H9 (cell line): Measurements from ENCODE around the gene CRYBA2. TPM values are rescaled to one million over a fixed set of nuclear protein-coding genes. Genes with fewer than 3 reads are reported as not detected.

ENCODE experiments used
- DNase-seq: peaks from one replicate; pipeline ENCODE4 v3.0.0-alpha.2; 2017
- H2AFZ ChIP-seq: one replicate; pipeline ENCODE4 v1.6.1; 2013; ENCODE audit warnings: mild to moderate bottlenecking, low read length, control low read depth, moderate library complexity
- H2AK5ac ChIP-seq: 2 replicates; pipeline ENCODE4 v1.6.1; 2013; ENCODE audit warnings: low read length, control low read depth, mixed read lengths; ENCODE audit not compliant: insufficient read length
- H2BK120ac ChIP-seq: one replicate; pipeline ENCODE4 v1.6.1; 2013; ENCODE audit warnings: low read depth, mild to moderate bottlenecking, low read length, control low read depth, inconsistent platforms; ENCODE audit not compliant: poor library complexity, severe bottlenecking
- H2BK12ac ChIP-seq: 2 replicates; pipeline ENCODE4 v1.6.1; 2013; ENCODE audit warnings: low read length, control low read depth, mixed read lengths, low read depth; ENCODE audit not compliant: insufficient read length
- H2BK15ac ChIP-seq: 2 replicates; pipeline ENCODE4 v1.6.1; 2013; ENCODE audit warnings: low read depth, low read length, control low read depth
- H2BK20ac ChIP-seq: one replicate; pipeline ENCODE4 v1.6.1; 2013; ENCODE audit warnings: low read depth, mild to moderate bottlenecking, low read length, control low read depth, inconsistent platforms; ENCODE audit not compliant: poor library complexity, severe bottlenecking
- H2BK5ac ChIP-seq: 2 replicates; pipeline ENCODE4 v1.6.1; 2013; ENCODE audit warnings: low read length, control low read depth, mixed read lengths; ENCODE audit not compliant: insufficient read length
- H3K14ac ChIP-seq: 2 replicates; pipeline ENCODE4 v1.6.1; 2013; ENCODE audit warnings: low read length, control low read depth; ENCODE audit not compliant: insufficient read depth
- H3K18ac ChIP-seq: 2 replicates; pipeline ENCODE4 v1.6.1; 2013; ENCODE audit warnings: low read depth, mild to moderate bottlenecking, mixed read lengths, low read length, control low read depth; ENCODE audit not compliant: insufficient read length
- H3K23ac ChIP-seq: 2 replicates; pipeline ENCODE4 v1.6.1; 2013; ENCODE audit warnings: low read length, control low read depth, mixed read lengths, low read depth; ENCODE audit not compliant: insufficient read length
- H3K23me2 ChIP-seq: 2 replicates; pipeline ENCODE4 v1.6.1; 2013; ENCODE audit warnings: low read depth, mild to moderate bottlenecking, mixed read lengths, low read length, control low read depth; ENCODE audit not compliant: insufficient read length, poor library complexity, severe bottlenecking
- H3K27ac ChIP-seq: 2 replicates; pipeline ENCODE4 v1.5.1; 2013; ENCODE audit warnings: low read length, control low read depth, mixed read lengths, low read depth; ENCODE audit not compliant: insufficient read length
- H3K27me3 ChIP-seq: 2 replicates; pipeline ENCODE4 v1.6.1; 2013; ENCODE audit warnings: low read length, control low read depth, inconsistent platforms; ENCODE audit not compliant: insufficient read depth
- H3K4ac ChIP-seq: 2 replicates; pipeline ENCODE4 v1.6.1; 2013; ENCODE audit warnings: low read depth, mild to moderate bottlenecking, control low read depth, inconsistent platforms, low read length, moderate library complexity
- H3K4me1 ChIP-seq: 2 replicates; pipeline ENCODE4 v1.6.1; 2013; ENCODE audit warnings: low read length, control low read depth, inconsistent platforms; ENCODE audit not compliant: insufficient read depth
- H3K4me2 ChIP-seq: 2 replicates; pipeline ENCODE4 v1.6.1; 2013; ENCODE audit warnings: low read length, control low read depth, mixed read lengths; ENCODE audit not compliant: insufficient read length, insufficient read depth
- H3K56ac ChIP-seq: 2 replicates; pipeline ENCODE4 v1.6.1; 2013; ENCODE audit warnings: low read depth, mild to moderate bottlenecking, mixed read lengths, low read length, control low read depth; ENCODE audit not compliant: insufficient read length
- H3K79me1 ChIP-seq: 2 replicates; pipeline ENCODE4 v1.6.1; 2013; ENCODE audit warnings: low read depth, mild to moderate bottlenecking, moderate library complexity, low read length, control low read depth, inconsistent platforms; ENCODE audit not compliant: insufficient read depth, poor library complexity, severe bottlenecking
- H3K79me2 ChIP-seq: 2 replicates; pipeline ENCODE4 v1.6.1; 2013; ENCODE audit warnings: low read length, control low read depth, inconsistent platforms; ENCODE audit not compliant: insufficient read depth
- H3K9ac ChIP-seq: 2 replicates; pipeline ENCODE4 v1.6.1; 2013; ENCODE audit warnings: low read length, control low read depth, mixed read lengths; ENCODE audit not compliant: insufficient read length; ENCODE audit errors: extremely low read depth
- H3K9me3 ChIP-seq: one replicate; pipeline ENCODE4 v1.6.1; 2013; ENCODE audit warnings: low read depth, low read length, inconsistent platforms; ENCODE audit not compliant: control insufficient read depth
- H3T11ph ChIP-seq: one replicate; pipeline ENCODE4 v1.6.1; 2013; ENCODE audit warnings: mild to moderate bottlenecking, low read length, control low read depth, inconsistent platforms
- H4K20me1 ChIP-seq: one replicate; pipeline ENCODE4 v1.6.1; 2013; ENCODE audit not compliant: control insufficient read depth, insufficient read length, insufficient read depth
- H4K5ac ChIP-seq: 2 replicates; pipeline ENCODE4 v1.6.1; 2013; ENCODE audit warnings: low read depth, mild to moderate bottlenecking, mixed read lengths, low read length, control low read depth; ENCODE audit not compliant: insufficient read length
- H4K8ac ChIP-seq: replicated peaks from 2 replicates; pipeline ENCODE4 v1.6.1; 2013; ENCODE audit warnings: low read length, control low read depth, mixed read lengths, low read depth; ENCODE audit not compliant: insufficient read length
- H4K91ac ChIP-seq: 2 replicates; pipeline ENCODE4 v1.6.1; 2013; ENCODE audit warnings: low read depth, mild to moderate bottlenecking, moderate library complexity, mixed read lengths, low read length, control low read depth; ENCODE audit not compliant: insufficient read length
- H3K27ac Mint-ChIP-seq, 3 experiments: 2 replicates in 2 of 3; 3 replicates in 1 of 3; pipeline ENCODE4 v1.8.0; 2020 to 2021; ENCODE audit warnings: mixed read lengths in 3 of 3, mild to moderate bottlenecking in 1 of 3, moderate library complexity in 1 of 3
- H3K27me3 Mint-ChIP-seq: 2 replicates; pipeline ENCODE4 v1.8.0; 2021; ENCODE audit warnings: low read depth, mild to moderate bottlenecking, moderate library complexity, mixed read lengths
- H3K36me3 Mint-ChIP-seq, 3 experiments: 2 replicates in 2 of 3; 3 replicates in 1 of 3; pipeline ENCODE4 v1.8.0; 2020 to 2021; ENCODE audit warnings: low read depth in 3 of 3, mixed read lengths in 3 of 3; ENCODE audit not compliant: insufficient read depth in 1 of 3
- H3K4me1 Mint-ChIP-seq, 2 experiments: 2 replicates each; pipeline ENCODE4 v1.8.0; 2020; ENCODE audit warnings: mixed read lengths in 2 of 2
- H3K4me3 Mint-ChIP-seq, 2 experiments: 2 replicates in 1 of 2; 3 replicates in 1 of 2; pipeline ENCODE4 v1.8.0; 2020 to 2021; ENCODE audit warnings: mild to moderate bottlenecking in 2 of 2, mixed read lengths in 2 of 2, moderate library complexity in 1 of 2
- H3K9me3 Mint-ChIP-seq, 2 experiments: 2 replicates in 1 of 2; 3 replicates in 1 of 2; pipeline ENCODE4 v1.8.0; 2020; ENCODE audit warnings: mild to moderate bottlenecking in 2 of 2, mixed read lengths in 2 of 2, moderate library complexity in 1 of 2
- CTCF ChIP-seq: fragments of 200-600 bp; sonication (generic); conservative IDR thresholded peaks from 3 replicates; pipeline ENCODE4 v1.8.0; 2021; ENCODE audit warnings: antibody characterized with exemption, mild to moderate bottlenecking
- WGBS: extraction: QIAGEN DNeasy Blood & Tissue Kit; methylation state at CpG from one replicate; pipeline ENCODE4 v1.1.7; 2013; ENCODE audit warnings: missing lambda C conversion rate, low lambda C conversion rate, mixed read lengths; ENCODE audit not compliant: insufficient read length; ENCODE audit errors: extremely low coverage; 5-methylcytosine and 5-hydroxymethylcytosine counted together
- total RNA-seq: library from RNA; stranded (reverse); gene quantifications from 2 replicates; pipeline ENCODE4 v1.2.1, GENCODE V29; 2021

The CRYBA2 gene
- total RNA-seq, 1 experiment from 2014 or later = not detected

- H2BK20ac ChIP-seq = no peak overlapping the region
- Mint-ChIP-seq H3K27ac (no peak overlapping the region; a peak in 1 of 7 replicates), H3K4me1 (peaks cover 4% of the 10 kb centered on the region in 2 experiments), H3K9me3 (no peaks in the 10 kb centered on the region), H3K4me3 (no peak overlapping the region), H3K27me3 (peaks cover 35% of the 10 kb centered on the region), H3K36me3 (no peaks in the 10 kb centered on the region)
- no peaks in the 10 kb centered on the region for H3K23me2 ChIP-seq
- no peak overlapping the region for H2BK5ac ChIP-seq
- TF ChIP-seq CTCF = no peak
- no peak overlapping the region for H2AFZ ChIP-seq
- no peak overlapping the region for H3T11ph ChIP-seq
- no peak overlapping the region for H4K5ac ChIP-seq
- no peaks in the 10 kb centered on the region for H3K79me2 ChIP-seq
- no peak overlapping the region for H3K14ac ChIP-seq
- H3K9me3 ChIP-seq = no peaks in the 10 kb centered on the region
- H3K18ac ChIP-seq = no peak overlapping the region
- H3K4me1 ChIP-seq = no peaks in the 10 kb centered on the region
- no peak overlapping the region for H3K9ac ChIP-seq
- no peaks in the 10 kb centered on the region for H3K79me1 ChIP-seq
- no peak overlapping the region for H3K4me2 ChIP-seq
- H4K8ac ChIP-seq = no peak overlapping the region
- no peak overlapping the region for H2AK5ac ChIP-seq
- no peaks in the 10 kb centered on the region for H4K20me1 ChIP-seq
- no peak overlapping the region for H4K91ac ChIP-seq
- no peak overlapping the region for H2BK120ac ChIP-seq
- H3K56ac ChIP-seq = no peak overlapping the region
- no peak overlapping the region for H3K23ac ChIP-seq
- H3K4ac ChIP-seq = no peak overlapping the region
- no CpG with 5 or more reads among the region's 23 CpGs for WGBS
- H3K27me3 ChIP-seq = no peaks in the 10 kb centered on the region
- H3K27ac ChIP-seq = no peak overlapping the region
- no peak for DNase-seq
- no peak overlapping the region for H2BK15ac ChIP-seq
- no peak overlapping the region for H2BK12ac ChIP-seq
Observed at GRCh38 chr2:219032051-219032745, 39.0 kb upstream of the CRYBA2 start.
